OCI-LY3 (cell line): ENCODE measurements around the gene AGRP.

Experiments
- EZH2phosphoT487 ChIP-seq: fragments of 200-600 bp; shearing (Covaris generic); IDR thresholded peaks from 2 replicates; pipeline ENCODE4 v1.6.1; 2018; ENCODE audit warnings: antibody characterized with exemption, mixed run types, low read depth
- TF ChIP-seq, protein P1 (sequence below): fragments of 200-600, 300-600 bp; sonication (generic); IDR thresholded peaks from 2 replicates; pipeline ENCODE4 v1.5.1; 2014; ENCODE audit warnings: antibody characterized with exemption, low read length, low read depth

GRCh38 chr16:67459861-67460150, 23.5 kb downstream of the AGRP start:
- TF ChIP-seq, protein P1, sequence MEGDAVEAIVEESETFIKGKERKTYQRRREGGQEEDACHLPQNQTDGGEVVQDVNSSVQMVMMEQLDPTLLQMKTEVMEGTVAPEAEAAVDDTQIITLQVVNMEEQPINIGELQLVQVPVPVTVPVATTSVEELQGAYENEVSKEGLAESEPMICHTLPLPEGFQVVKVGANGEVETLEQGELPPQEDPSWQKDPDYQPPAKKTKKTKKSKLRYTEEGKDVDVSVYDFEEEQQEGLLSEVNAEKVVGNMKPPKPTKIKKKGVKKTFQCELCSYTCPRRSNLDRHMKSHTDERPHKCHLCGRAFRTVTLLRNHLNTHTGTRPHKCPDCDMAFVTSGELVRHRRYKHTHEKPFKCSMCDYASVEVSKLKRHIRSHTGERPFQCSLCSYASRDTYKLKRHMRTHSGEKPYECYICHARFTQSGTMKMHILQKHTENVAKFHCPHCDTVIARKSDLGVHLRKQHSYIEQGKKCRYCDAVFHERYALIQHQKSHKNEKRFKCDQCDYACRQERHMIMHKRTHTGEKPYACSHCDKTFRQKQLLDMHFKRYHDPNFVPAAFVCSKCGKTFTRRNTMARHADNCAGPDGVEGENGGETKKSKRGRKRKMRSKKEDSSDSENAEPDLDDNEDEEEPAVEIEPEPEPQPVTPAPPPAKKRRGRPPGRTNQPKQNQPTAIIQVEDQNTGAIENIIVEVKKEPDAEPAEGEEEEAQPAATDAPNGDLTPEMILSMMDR = no peak
- no peak for TF ChIP-seq EZH2phosphoT487
